ENCODE results near the gene MYCBPAP.

MYCBPAP gene

DNA sequence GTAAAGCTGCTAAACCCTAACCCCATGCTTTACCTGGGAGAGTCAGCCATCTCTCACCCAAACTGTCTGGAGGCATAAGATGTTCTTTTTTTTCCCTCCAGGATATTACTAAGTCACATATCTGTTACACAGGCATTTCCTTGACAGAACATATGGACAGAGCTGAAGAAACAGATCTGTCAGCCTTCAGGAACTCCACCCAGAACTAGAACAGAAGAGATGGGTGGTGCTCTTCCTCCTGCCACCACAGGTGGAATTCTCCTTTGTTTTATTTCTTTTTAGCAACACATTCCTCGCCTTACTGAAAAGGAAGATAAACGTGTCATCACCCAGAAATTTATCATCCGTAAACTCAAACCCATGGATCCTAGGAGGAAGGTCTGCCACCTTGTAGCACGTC lies 8.8 kb downstream of the MYCBPAP start:
- TF ChIP-seq, protein P1, sequence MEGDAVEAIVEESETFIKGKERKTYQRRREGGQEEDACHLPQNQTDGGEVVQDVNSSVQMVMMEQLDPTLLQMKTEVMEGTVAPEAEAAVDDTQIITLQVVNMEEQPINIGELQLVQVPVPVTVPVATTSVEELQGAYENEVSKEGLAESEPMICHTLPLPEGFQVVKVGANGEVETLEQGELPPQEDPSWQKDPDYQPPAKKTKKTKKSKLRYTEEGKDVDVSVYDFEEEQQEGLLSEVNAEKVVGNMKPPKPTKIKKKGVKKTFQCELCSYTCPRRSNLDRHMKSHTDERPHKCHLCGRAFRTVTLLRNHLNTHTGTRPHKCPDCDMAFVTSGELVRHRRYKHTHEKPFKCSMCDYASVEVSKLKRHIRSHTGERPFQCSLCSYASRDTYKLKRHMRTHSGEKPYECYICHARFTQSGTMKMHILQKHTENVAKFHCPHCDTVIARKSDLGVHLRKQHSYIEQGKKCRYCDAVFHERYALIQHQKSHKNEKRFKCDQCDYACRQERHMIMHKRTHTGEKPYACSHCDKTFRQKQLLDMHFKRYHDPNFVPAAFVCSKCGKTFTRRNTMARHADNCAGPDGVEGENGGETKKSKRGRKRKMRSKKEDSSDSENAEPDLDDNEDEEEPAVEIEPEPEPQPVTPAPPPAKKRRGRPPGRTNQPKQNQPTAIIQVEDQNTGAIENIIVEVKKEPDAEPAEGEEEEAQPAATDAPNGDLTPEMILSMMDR (IDR thresholded peaks at IDR 0.05), result no peak
- no peaks in the 10 kb centered on the region for H3K36me3 ChIP-seq

DNA sequence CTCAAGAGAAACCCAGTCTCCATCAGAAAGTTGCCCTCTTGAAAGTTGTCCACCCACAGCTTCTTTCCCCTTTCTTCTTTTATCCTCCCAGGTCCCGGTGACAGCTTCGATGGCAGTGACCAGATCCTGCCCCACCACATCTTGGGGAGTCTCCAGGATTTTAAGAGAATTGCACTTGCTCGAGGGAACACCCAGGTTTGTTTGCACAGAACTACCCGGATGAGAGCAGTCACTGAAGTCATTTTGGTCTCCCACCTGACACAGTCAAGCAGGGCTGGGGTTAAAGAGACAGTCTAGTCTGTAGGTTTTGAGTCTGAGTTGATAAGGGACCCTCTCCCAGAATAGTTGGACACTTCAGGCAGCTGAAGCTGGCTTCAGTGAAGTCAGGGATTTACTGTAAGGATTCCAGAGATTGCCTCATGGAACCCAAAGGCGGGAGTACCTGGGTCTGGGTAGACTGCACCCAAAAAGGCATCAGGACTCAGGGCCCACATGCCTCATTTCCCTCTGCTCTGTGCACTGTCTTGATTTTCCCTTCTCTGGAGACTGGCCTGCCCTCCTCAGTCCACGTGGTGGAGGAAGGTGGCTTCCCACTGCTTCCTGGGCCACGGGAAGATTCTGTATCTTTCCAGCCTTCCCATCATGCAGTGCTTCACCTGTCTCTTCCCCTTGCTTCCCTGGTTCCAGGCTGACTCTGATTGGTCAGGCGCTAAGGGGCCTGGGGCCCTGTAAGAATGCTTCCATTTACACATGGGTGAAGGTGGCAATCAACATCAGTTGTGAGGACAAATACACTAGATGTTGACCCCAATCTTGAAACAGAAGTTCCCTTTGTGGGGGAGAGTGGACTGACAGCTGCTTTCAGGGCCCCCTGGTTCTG lies 9.5 kb downstream of the MYCBPAP start:
- TF ChIP-seq, protein P1 (IDR thresholded peaks at IDR 0.05), result no peak

More for the DNA sequence above, 8.8 kb downstream of the MYCBPAP start:
- intact Hi-C loops (cut with DNase I; ENCODE audit: low total_unique reads), result no loop called here
- H3K9me3 ChIP-seq, result no peaks in the 10 kb centered on the region
- H3K4me1 ChIP-seq, result peaks cover 0 to 6% (median 0%) of the 10 kb centered on the region in 4 donors
- no peak for DNase-seq
- H3K27me3 ChIP-seq, result no peaks in the 10 kb centered on the region
- H3K27ac ChIP-seq, result no peak overlapping the region
- H3K4me3 ChIP-seq, result no peak overlapping the region

DNA sequence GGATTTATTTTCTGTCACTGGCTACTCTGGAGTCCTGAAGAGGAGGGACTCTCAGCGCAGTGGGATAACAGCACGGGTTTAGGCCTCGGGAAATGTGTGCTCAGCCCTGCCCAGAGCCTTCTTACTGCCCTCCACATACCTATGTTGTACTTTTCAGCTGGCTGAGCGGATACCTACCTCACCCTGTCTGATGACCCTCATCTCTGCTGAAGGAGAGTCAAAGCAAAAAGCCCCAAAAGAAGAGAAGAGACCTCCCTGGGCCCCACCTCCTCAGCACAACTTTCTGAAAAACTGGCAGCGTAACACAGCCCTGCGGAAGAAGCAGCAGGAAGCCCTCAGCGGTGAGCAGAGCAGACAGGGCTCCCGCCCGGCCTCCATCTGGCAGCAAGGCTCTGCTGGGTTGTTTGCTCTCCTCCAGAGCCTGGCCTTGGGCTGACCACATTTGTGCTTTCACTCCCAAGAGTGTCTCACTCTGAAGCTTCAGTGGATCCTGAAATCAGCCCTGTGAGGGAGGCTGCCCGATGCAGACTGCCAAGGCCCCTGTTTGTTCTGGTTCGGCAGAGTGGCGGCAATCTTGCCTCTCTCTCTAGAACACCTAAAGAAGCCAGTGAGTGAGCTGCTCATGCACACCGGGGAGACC lies 10.3 kb downstream of the MYCBPAP start:
- Histone ChIP-seq H3K27ac (no peak overlapping the region), H3K4me3 (no peak overlapping the region), H3K9me3 (no peaks in the 10 kb centered on the region), H3K36me3 (no peaks in the 10 kb centered on the region), H3K27me3 (no peaks in the 10 kb centered on the region), H3K4me1 (peaks cover 0 to 6% (median 0%) of the 10 kb centered on the region in 4 donors)
- no peak for DNase-seq
- intact Hi-C loops (cut with DNase I; ENCODE audit: low total_unique reads), result no loop called here
- TF ChIP-seq, protein P1 (IDR thresholded peaks at IDR 0.05), result no peak

More for the DNA sequence above, 9.5 kb downstream of the MYCBPAP start:
- Histone ChIP-seq H3K36me3 (no peaks in the 10 kb centered on the region), H3K4me3 (no peak overlapping the region), H3K27me3 (no peaks in the 10 kb centered on the region), H3K27ac (no peak overlapping the region), H3K4me1 (peaks cover 0 to 6% (median 0%) of the 10 kb centered on the region in 4 donors), H3K9me3 (no peaks in the 10 kb centered on the region)
- intact Hi-C loops (cut with DNase I; ENCODE audit: low total_unique reads), result no loop called here
- no peak for DNase-seq

DNA sequence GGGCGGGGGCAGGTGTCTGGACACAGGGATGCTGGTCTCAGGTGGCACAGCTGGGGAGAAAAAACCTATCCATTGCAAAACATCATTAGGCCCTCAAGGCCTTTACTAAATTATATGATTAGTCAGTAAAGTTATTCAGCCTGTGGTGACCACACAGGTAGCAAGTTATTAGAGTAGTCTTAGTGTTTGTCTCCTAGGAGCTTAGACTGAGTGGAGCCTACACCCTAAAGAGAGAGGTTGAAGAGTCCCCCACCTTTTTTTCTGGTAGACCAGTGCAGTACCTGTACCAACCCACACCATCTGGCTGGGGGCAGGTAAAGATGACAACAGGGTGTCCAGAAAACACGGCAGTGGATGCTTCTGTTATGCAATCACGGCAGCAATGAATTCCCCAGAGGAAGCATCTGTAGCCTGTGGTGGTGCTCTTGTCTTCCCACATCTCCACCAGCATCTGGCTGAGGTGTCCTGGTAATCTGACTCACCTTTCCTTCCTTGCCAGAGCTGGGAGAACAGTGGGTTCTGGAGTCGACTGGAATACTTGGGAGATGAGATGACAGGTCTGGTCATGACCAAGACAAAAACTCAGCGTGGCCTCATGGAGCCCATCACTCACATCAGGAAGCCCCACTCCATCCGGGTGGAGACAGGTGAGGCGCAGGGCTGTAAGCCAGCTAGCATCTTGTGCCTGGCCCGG lies 11.0 kb downstream of the MYCBPAP start:
- intact Hi-C loops (cut with DNase I; ENCODE audit: low total_unique reads), result no loop called here
- no peaks in the 10 kb centered on the region for H3K27me3 ChIP-seq
- TF ChIP-seq, protein P1 (IDR thresholded peaks at IDR 0.05), result no peak
- no peak overlapping the region for H3K4me3 ChIP-seq
- no peaks in the 10 kb centered on the region for H3K36me3 ChIP-seq
- H3K27ac ChIP-seq, result no peak overlapping the region
- peaks cover 0 to 6% (median 0%) of the 10 kb centered on the region in 4 donors for H3K4me1 ChIP-seq
- DNase-seq, result no peak
- no peaks in the 10 kb centered on the region for H3K9me3 ChIP-seq

DNA sequence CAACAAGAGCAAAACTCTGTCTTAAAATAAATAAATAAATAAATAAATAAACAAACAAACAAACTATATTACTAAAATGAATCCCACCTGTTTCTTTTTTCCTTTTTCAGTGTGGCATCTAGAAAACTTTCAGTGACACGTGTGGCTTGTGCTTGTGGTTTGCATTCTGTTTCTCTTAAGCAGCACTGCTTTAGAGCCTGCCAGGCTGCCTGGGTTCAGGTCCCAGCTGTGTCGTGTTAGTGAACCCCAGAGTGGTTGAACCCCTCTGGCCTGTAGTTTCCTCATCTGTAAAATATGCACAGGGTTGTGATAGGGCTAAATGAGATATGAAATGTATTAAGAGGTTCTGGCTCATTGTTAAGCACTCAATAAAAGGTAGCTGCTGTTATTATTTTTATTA lies 12.2 kb downstream of the MYCBPAP start:
- H3K4me1 ChIP-seq, result no peaks in the 10 kb centered on the region
- H3K27me3 ChIP-seq, result no peaks in the 10 kb centered on the region
- TF ChIP-seq, protein P1 (IDR thresholded peaks at IDR 0.05), result no peak
- H3K4me3 ChIP-seq, result no peak overlapping the region
- H3K9me3 ChIP-seq, result no peaks in the 10 kb centered on the region
- DNase-seq, result no peak
- intact Hi-C loops (cut with DNase I; ENCODE audit: low total_unique reads), result no loop called here
- H3K36me3 ChIP-seq, result no peaks in the 10 kb centered on the region
- H3K27ac ChIP-seq, result no peak overlapping the region

Data from tibial artery (tissue), 4 donors.